Fibroblast of peridontal ligament (primary cell): Measurements from ENCODE around the gene NRXN2.

Experiments used
- DNase-seq: peaks from one replicate; pipeline ENCODE4 v3.0.0-alpha.2; 2010; ENCODE audit errors: extremely low read depth

Gene NRXN2

GRCh38 chr11:64723117-64723906 is at the start of gene NRXN2:
NRXN2 (minus strand) TSS chr11:64723197; CDS start chr11:64713699, 9,498 bp downstream.
- peak; percentile 64 for DNase-seq

GRCh38 chr11:64772303-64773018 is 49.5 kb upstream of the NRXN2 start:
- no peak for DNase-seq

- no peak for DNase-seq
Observed at GRCh38 chr11:64771861-64772260, 48.9 kb upstream of the NRXN2 start.

GRCh38 chr11:64770120-64770519 is 47.1 kb upstream of the NRXN2 start:
- DNase-seq: no peak

- DNase-seq: no peak
Observed at GRCh38 chr11:64769283-64769682, 46.3 kb upstream of the NRXN2 start.

GRCh38 chr11:64768300-64768694 is 45.3 kb upstream of the NRXN2 start:
- DNase-seq: no peak

GRCh38 chr11:64767344-64768299 is 44.6 kb upstream of the NRXN2 start:
- peak; percentile 71 for DNase-seq

- no peak for DNase-seq
Observed at GRCh38 chr11:64766881-64767280, 43.9 kb upstream of the NRXN2 start.

- DNase-seq: no peak
Observed at GRCh38 chr11:64765851-64766665, 43.1 kb upstream of the NRXN2 start.

GRCh38 chr11:64765291-64765850 is 42.4 kb upstream of the NRXN2 start:
- no peak for DNase-seq

GRCh38 chr11:64764753-64765152 is 41.8 kb upstream of the NRXN2 start:
- DNase-seq: no peak

GRCh38 chr11:64764040-64764611 is 41.1 kb upstream of the NRXN2 start:
- DNase-seq: no peak

- no peak for DNase-seq
Observed at GRCh38 chr11:64763526-64764039, 40.6 kb upstream of the NRXN2 start.

GRCh38 chr11:64762674-64763525 is 39.9 kb upstream of the NRXN2 start:
- peak; percentile 42 for DNase-seq

GRCh38 chr11:64762277-64762673 is 39.3 kb upstream of the NRXN2 start:
- DNase-seq: no peak

- DNase-seq: no peak
Observed at GRCh38 chr11:64760759-64761420, 37.9 kb upstream of the NRXN2 start.

- DNase-seq: peak; percentile 70
Observed at GRCh38 chr11:64759722-64760719, 37.0 kb upstream of the NRXN2 start, which contains the start of gene PYGM. PYGM (minus strand) TSS chr11:64759974; CDS start chr11:64759898, 76 bp downstream.
